Muscle layer of colon (tissue), 2 donors: ENCODE results near the gene OTULINL.
"Not testable (repeated sequence)": the region's sequence is repeated elsewhere in the genome, so short reads cannot be mapped to it uniquely, and the experiment has no call there.

Experiments
- H3K27ac ChIP-seq: one replicate; pipeline ENCODE4 v1.7.0; 2013; ENCODE audit warnings: low read depth, mild to moderate bottlenecking, low read length, moderate library complexity
- H3K27me3 ChIP-seq, 2 donors: one replicate each; pipeline ENCODE4 v1.7.0; 2013; ENCODE audit warnings: low read length in 2 of 2, mild to moderate bottlenecking in 2 of 2; ENCODE audit not compliant: insufficient read depth in 2 of 2, control insufficient read depth in 1 of 2
- H3K36me3 ChIP-seq: one replicate; pipeline ENCODE4 v1.7.0; 2013; ENCODE audit warnings: mild to moderate bottlenecking, low read length; ENCODE audit not compliant: insufficient read depth
- H3K4me1 ChIP-seq: one replicate; pipeline ENCODE4 v1.7.0; 2013; ENCODE audit warnings: mild to moderate bottlenecking, low read length; ENCODE audit not compliant: insufficient read depth
- H3K4me3 ChIP-seq, 2 donors: one replicate each; pipeline ENCODE4 v1.7.0; 2013; ENCODE audit warnings: low read length in 2 of 2, low read depth in 1 of 2, mild to moderate bottlenecking in 1 of 2, moderate library complexity in 1 of 2
- H3K9ac ChIP-seq: one replicate; pipeline ENCODE4 v1.7.0; 2013; ENCODE audit warnings: low read length
- H3K9me3 ChIP-seq: one replicate; pipeline ENCODE4 v1.7.0; 2013; ENCODE audit warnings: mild to moderate bottlenecking, low read length
- donor health status: abdominal sarcoma.
- donor health status: Adenocarcinoma of cecum.

The OTULINL gene

DNA sequence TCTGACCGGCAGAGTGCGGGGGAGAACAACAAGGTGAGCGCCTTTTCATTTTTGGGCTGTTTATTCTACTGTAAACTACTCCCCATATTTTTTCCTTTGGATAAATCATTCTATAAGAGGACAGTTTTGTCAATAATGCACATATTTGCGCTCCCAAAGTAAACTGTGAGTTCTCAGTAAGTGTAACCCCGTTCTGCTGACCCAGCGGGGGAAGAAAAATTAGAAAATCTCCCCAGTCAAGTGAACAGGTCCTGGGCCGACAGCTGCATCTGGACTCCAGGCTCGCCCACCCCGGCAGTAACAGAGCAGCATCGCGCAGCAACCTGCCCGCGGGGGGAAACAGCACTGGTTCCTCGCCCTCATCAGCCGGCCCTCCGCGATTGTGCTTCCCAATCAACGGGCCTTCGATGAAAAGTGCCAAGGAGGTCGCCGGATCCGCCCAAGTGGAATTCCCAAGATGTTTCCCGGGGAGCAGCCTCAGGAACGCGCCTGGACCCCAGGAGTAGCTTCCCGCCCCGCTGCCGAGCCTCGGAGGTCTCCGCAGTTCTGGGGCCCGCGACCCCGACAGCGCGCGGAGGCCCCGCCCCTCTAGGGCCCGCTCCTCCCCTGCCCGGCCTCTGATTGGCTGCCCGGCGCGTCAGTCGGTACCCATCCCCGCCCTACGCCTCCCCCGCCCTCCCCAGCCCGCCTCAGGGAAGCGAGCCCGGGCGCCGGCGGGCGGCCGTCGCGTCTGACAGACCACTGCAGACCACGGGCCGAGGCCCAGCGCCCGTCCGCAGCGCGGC, at the start of gene OTULINL:
OTULINL (plus strand) TSS at position 687 of the 785 bp plus-strand sequence. CDS start 103 bp downstream, outside the sequence.
- Histone ChIP-seq H3K4me1 (peaks cover 7% of the 10 kb centered on the region), H3K36me3 (no peaks in the 10 kb centered on the region), H3K4me3 (peak within 1 kb of the TSS; percentile 8 to 41), H3K9me3 (no peaks in the 10 kb centered on the region), H3K27ac (peak within 1 kb of the TSS; percentile 24), H3K9ac (no peak within 1 kb of the TSS), H3K27me3 (no peaks in the 10 kb centered on the region)

GRCh38 chr5:14532180-14532579, 49.4 kb upstream of the OTULINL start:
- Histone ChIP-seq H3K36me3 (no peaks in the 10 kb centered on the region), H3K9me3 (no peaks in the 10 kb centered on the region), H3K9ac (no peak overlapping the region), H3K4me3 (no peak overlapping the region), H3K27me3 (no peaks in the 10 kb centered on the region), H3K4me1 (no peaks in the 10 kb centered on the region), H3K27ac (no peak overlapping the region)

DNA sequence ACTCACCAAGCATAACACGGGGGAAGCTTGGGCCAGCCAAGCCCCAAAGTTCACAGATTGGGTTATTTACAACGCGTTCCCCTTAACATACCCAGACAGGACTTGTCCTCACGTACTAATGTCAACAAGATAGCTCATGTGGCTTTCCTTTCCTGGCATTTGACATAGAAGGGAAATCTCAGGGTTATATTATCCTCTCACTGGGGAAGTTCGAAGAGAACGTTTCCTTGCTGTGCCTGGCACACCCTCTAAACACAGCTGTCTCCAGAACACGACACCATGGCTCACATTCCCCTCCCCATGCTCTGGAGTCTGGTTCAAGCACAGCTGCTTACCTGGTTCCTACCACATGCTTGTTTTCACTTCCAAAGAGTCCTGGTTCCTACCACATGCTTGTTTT, 46.8 kb upstream of the OTULINL start:
- no peaks in the 10 kb centered on the region for H3K9me3 ChIP-seq
- H3K4me3 ChIP-seq = no peak overlapping the region
- no peak overlapping the region for H3K9ac ChIP-seq
- H3K4me1 ChIP-seq = no peaks in the 10 kb centered on the region
- H3K36me3 ChIP-seq = no peaks in the 10 kb centered on the region
- no peak overlapping the region for H3K27ac ChIP-seq
- H3K27me3 ChIP-seq = no peaks in the 10 kb centered on the region

DNA sequence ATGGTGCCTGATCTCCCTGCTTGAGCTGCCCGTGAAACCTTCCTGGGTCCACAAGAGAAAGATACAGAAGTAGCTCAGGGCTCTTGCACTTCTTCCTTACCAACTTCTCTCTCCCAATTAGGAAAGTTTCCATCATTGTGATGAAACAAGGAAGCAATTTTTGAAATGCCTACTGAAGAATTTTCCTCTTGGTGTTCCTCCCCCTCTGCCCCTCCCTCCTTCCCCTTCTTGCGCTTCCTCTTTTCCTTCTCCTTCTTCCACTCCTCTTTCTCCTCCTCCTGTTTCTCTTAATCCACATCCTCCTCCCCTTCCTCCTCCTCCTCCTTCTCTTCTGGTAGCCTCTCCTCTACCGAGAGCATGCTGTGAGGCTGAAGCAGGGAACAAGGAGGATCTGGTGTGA, 36.3 kb upstream of the OTULINL start:
- Histone ChIP-seq H3K4me3 (no peak overlapping the region), H3K36me3 (no peaks in the 10 kb centered on the region), H3K27me3 (no peaks in the 10 kb centered on the region), H3K27ac (no peak overlapping the region), H3K4me1 (no peaks in the 10 kb centered on the region), H3K9me3 (no peaks in the 10 kb centered on the region), H3K9ac (no peak overlapping the region)

DNA sequence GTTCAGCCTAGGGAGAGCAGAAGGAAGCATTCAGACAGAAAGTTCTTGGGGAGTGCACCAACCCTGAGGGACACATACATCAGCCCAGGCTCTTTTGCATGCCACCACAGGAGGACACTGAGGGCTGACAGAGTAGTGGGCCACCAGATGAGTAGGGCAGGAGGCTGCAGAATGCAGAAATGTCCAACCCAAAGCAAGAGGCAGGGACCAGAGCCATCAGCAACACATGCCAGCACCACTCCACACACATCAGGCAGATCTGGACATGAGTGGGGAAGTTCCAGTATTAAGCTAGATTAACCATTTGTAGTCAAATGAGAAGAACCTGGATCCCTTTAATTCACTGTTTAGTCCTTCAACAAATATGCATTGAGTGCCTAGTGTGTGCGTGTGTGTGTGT, 35.7 kb upstream of the OTULINL start:
- Histone ChIP-seq H3K36me3 (no peaks in the 10 kb centered on the region), H3K27me3 (no peaks in the 10 kb centered on the region), H3K4me1 (no peaks in the 10 kb centered on the region), H3K27ac (no peak overlapping the region), H3K9ac (no peak overlapping the region), H3K4me3 (no peak overlapping the region), H3K9me3 (no peaks in the 10 kb centered on the region)

DNA sequence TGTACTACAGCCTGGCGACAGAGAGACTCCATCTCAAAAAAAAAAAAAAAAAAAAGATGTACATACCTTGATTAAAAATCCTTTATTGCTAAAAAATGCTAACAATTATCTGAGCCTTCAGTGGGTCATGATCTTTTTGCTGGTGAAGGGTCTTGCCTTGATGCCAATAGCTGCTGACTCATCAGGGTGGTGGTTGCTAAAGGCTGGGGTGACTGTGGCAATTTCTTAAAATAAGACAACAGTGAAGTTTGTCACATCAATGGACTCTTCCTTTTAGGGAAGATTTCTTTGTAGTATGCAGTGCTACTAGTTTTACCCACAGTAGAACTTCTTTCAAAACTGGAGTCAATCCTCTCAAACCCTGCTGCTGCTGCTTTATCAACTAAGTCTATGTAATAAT, 33.9 kb upstream of the OTULINL start:
- H3K9me3 ChIP-seq = no peaks in the 10 kb centered on the region
- H3K9ac ChIP-seq = no peak overlapping the region
- H3K4me3 ChIP-seq = no peak overlapping the region
- H3K4me1 ChIP-seq = no peaks in the 10 kb centered on the region
- no peaks in the 10 kb centered on the region for H3K27me3 ChIP-seq
- H3K27ac ChIP-seq = no peak overlapping the region
- H3K36me3 ChIP-seq = no peaks in the 10 kb centered on the region

DNA sequence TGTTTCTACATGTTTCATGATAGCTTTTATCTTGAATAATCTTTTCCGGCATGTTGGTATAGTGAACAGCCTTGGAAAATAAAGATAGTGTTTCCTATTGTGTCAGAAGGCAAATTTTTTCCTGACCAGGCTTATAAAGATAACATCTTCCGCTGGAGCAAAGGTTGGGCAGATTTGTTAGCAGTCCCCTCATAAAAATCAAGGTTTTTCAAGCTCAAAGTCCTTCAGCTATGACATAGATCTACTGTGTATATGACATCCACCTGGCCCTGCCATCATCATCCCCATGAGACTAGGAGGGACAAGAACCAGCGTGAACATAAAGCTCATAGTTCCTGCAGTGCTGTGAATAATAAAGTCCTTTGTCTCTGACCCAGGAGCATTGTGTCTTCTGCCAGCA, 30.4 kb upstream of the OTULINL start:
- Histone ChIP-seq H3K4me3 (no peak overlapping the region), H3K27ac (no peak overlapping the region), H3K9me3 (no peaks in the 10 kb centered on the region), H3K4me1 (no peaks in the 10 kb centered on the region), H3K27me3 (no peaks in the 10 kb centered on the region), H3K36me3 (no peaks in the 10 kb centered on the region), H3K9ac (no peak overlapping the region)

GRCh38 chr5:14552017-14552416, 29.6 kb upstream of the OTULINL start:
- H3K9ac ChIP-seq = no peak overlapping the region
- H3K36me3 ChIP-seq = no peaks in the 10 kb centered on the region
- H3K4me3 ChIP-seq = no peak overlapping the region
- H3K9me3 ChIP-seq = no peaks in the 10 kb centered on the region
- H3K27ac ChIP-seq = no peak overlapping the region
- no peaks in the 10 kb centered on the region for H3K27me3 ChIP-seq
- H3K4me1 ChIP-seq = no peaks in the 10 kb centered on the region

DNA sequence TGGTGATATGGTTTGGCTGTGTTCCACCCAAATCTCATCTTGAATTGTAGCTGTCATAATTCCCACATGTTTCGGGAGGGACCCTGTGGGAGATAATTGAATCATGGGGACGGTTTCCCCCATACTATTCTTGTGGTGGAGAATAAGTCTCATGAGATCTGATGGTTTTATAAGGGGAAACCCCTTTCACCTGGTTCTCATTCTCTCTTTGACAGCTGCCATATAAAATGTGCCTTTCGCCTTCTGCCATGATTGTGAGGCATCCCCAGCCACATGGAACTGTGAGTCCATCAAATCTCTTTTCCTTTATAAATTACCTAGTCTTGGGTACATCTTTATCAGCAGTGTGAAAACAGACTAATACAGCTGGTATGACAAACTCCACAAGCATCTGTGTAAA, 27.3 kb upstream of the OTULINL start:
- H3K36me3 ChIP-seq, H3K9ac ChIP-seq, H3K27ac ChIP-seq, H3K27me3 ChIP-seq, H3K4me1 ChIP-seq, H3K4me3 ChIP-seq, H3K9me3 ChIP-seq: not testable (repeated sequence)

- no peaks in the 10 kb centered on the region for H3K36me3 ChIP-seq
- H3K9ac ChIP-seq = no peak overlapping the region
- H3K27me3 ChIP-seq = no peaks in the 10 kb centered on the region
- no peak overlapping the region for H3K4me3 ChIP-seq
- H3K27ac ChIP-seq = no peak overlapping the region
- no peaks in the 10 kb centered on the region for H3K9me3 ChIP-seq
- H3K4me1 ChIP-seq = no peaks in the 10 kb centered on the region
Measured at GRCh38 chr5:14556015-14556414, 25.6 kb upstream of the OTULINL start.

GRCh38 chr5:14557203-14557770, 24.3 kb upstream of the OTULINL start:
- Histone ChIP-seq H3K4me3 (no peak overlapping the region), H3K27ac (no peak overlapping the region), H3K9me3 (no peaks in the 10 kb centered on the region), H3K4me1 (no peaks in the 10 kb centered on the region), H3K9ac (no peak overlapping the region), H3K27me3 (no peaks in the 10 kb centered on the region), H3K36me3 (no peaks in the 10 kb centered on the region)
